Activated T-cell treated with anti-CD3 and anti-CD28 coated beads, Interleukin-2, amount 50 U/mL, for 4 hours (primary cell): Measurements from ENCODE around the gene TMEM37. TPM values are rescaled to one million over a fixed set of nuclear protein-coding genes. Genes with fewer than 3 reads are reported as not detected.

Source experiments
- ATAC-seq, 2 donors: fragments of 200-7000 bp; cut with Tn5 transposase; one replicate each; pipeline ENCODE4 v1.10.0; 2021
- DNase-seq: peaks from one replicate; pipeline ENCODE4 v3.0.0-alpha.2; 2020
- H3K27me3 Mint-ChIP-seq: one replicate; pipeline ENCODE4 v1.8.0; 2021; ENCODE audit warnings: low read depth, mixed read lengths
- H3K36me3 Mint-ChIP-seq: one replicate; pipeline ENCODE4 v1.8.0; 2022; ENCODE audit warnings: mixed read lengths; ENCODE audit not compliant: insufficient read depth
- H3K4me1 Mint-ChIP-seq: one replicate; pipeline ENCODE4 v1.8.0; 2021; ENCODE audit warnings: low read depth, mixed read lengths
- H3K4me3 Mint-ChIP-seq: one replicate; pipeline ENCODE4 v1.8.0; 2021; ENCODE audit warnings: mild to moderate bottlenecking, moderate library complexity, mixed read lengths
- H3K9me3 Mint-ChIP-seq: one replicate; pipeline ENCODE4 v1.8.0; 2021; ENCODE audit warnings: mixed read lengths
- total RNA-seq, 3 donors: library from RNA; stranded (reverse); gene quantifications; one replicate each; pipeline ENCODE4 v1.2.1, GENCODE V29; 2021

TMEM37 gene
- total RNA-seq, 3 donors from 2014 or later, result 0.11 to 0.27 TPM; not detected in 1

GRCh38 chr2:119434664-119435063 is 3.0 kb downstream of the TMEM37 start:
- H3K4me3 Mint-ChIP-seq, result no peak overlapping the region
- ATAC-seq, result no peak

GRCh38 chr2:119435081-119435952 is 3.7 kb downstream of the TMEM37 start:
- no peak for DNase-seq
- no peaks in the 10 kb centered on the region for H3K36me3 Mint-ChIP-seq
- no peak for ATAC-seq
- peaks cover 7% of the 10 kb centered on the region for H3K4me1 Mint-ChIP-seq
- no peaks in the 10 kb centered on the region for H3K9me3 Mint-ChIP-seq
- H3K4me3 Mint-ChIP-seq, result no peak overlapping the region
- peaks cover 49% of the 10 kb centered on the region for H3K27me3 Mint-ChIP-seq

More at GRCh38 chr2:119434664-119435063, 3.0 kb downstream of the TMEM37 start:
- Mint-ChIP-seq H3K36me3 (no peaks in the 10 kb centered on the region), H3K4me1 (peaks cover 7% of the 10 kb centered on the region), H3K9me3 (no peaks in the 10 kb centered on the region), H3K27me3 (peaks cover 53% of the 10 kb centered on the region)
- no peak for DNase-seq

- peaks cover 7% of the 10 kb centered on the region for H3K4me1 Mint-ChIP-seq
- DNase-seq (no peak), ATAC-seq (no peak)
- no peak overlapping the region for H3K4me3 Mint-ChIP-seq
- no peaks in the 10 kb centered on the region for H3K9me3 Mint-ChIP-seq
- no peaks in the 10 kb centered on the region for H3K36me3 Mint-ChIP-seq
- H3K27me3 Mint-ChIP-seq, result peaks cover 43% of the 10 kb centered on the region
These were observed 4.3 kb downstream of the TMEM37 start for GRCh38 chr2:119435953-119436297.

GRCh38 chr2:119436993-119437772 is 5.5 kb downstream of the TMEM37 start:
- H3K36me3 Mint-ChIP-seq, result no peaks in the 10 kb centered on the region
- H3K4me1 Mint-ChIP-seq, result peaks cover 4% of the 10 kb centered on the region
- ATAC-seq (no peak), DNase-seq (no peak)
- H3K9me3 Mint-ChIP-seq, result no peaks in the 10 kb centered on the region
- peaks cover 37% of the 10 kb centered on the region for H3K27me3 Mint-ChIP-seq
- H3K4me3 Mint-ChIP-seq, result no peak overlapping the region

- peaks cover 27% of the 10 kb centered on the region for H3K27me3 Mint-ChIP-seq
- H3K4me3 Mint-ChIP-seq, result no peak overlapping the region
- no peaks in the 10 kb centered on the region for H3K9me3 Mint-ChIP-seq
- H3K36me3 Mint-ChIP-seq, result no peaks in the 10 kb centered on the region
- no peaks in the 10 kb centered on the region for H3K4me1 Mint-ChIP-seq
- no peak for ATAC-seq
- DNase-seq, result no peak
These were observed 6.5 kb downstream of the TMEM37 start for GRCh38 chr2:119438128-119438656.

- Mint-ChIP-seq H3K9me3 (no peaks in the 10 kb centered on the region), H3K27me3 (peaks cover 22% of the 10 kb centered on the region), H3K36me3 (no peaks in the 10 kb centered on the region), H3K4me1 (no peaks in the 10 kb centered on the region), H3K4me3 (no peak overlapping the region)
- no peak for DNase-seq
- no peak for ATAC-seq
These were observed 7.2 kb downstream of the TMEM37 start for GRCh38 chr2:119438726-119439284.

- H3K4me3 Mint-ChIP-seq, result no peak overlapping the region
- no peaks in the 10 kb centered on the region for H3K9me3 Mint-ChIP-seq
- ATAC-seq (no peak), DNase-seq (no peak)
- H3K4me1 Mint-ChIP-seq, result no peaks in the 10 kb centered on the region
- no peaks in the 10 kb centered on the region for H3K36me3 Mint-ChIP-seq
- peaks cover 18% of the 10 kb centered on the region for H3K27me3 Mint-ChIP-seq
These were observed 8.2 kb downstream of the TMEM37 start for GRCh38 chr2:119439574-119440500.

GRCh38 chr2:119440501-119440870 is 8.8 kb downstream of the TMEM37 start:
- H3K4me1 Mint-ChIP-seq, result no peaks in the 10 kb centered on the region

GRCh38 chr2:119440873-119441272 is 9.2 kb downstream of the TMEM37 start:
- Mint-ChIP-seq H3K9me3 (no peaks in the 10 kb centered on the region), H3K27me3 (peaks cover 12% of the 10 kb centered on the region), H3K4me3 (no peak overlapping the region), H3K4me1 (no peaks in the 10 kb centered on the region), H3K36me3 (no peaks in the 10 kb centered on the region)
- no peak for ATAC-seq
- no peak for DNase-seq

More at GRCh38 chr2:119440501-119440870, 8.8 kb downstream of the TMEM37 start:
- H3K27me3 Mint-ChIP-seq, result peaks cover 15% of the 10 kb centered on the region
- no peaks in the 10 kb centered on the region for H3K36me3 Mint-ChIP-seq
- no peak for ATAC-seq
- DNase-seq, result no peak
- no peak overlapping the region for H3K4me3 Mint-ChIP-seq
- H3K9me3 Mint-ChIP-seq, result no peaks in the 10 kb centered on the region

GRCh38 chr2:119441376-119442225 is 9.9 kb downstream of the TMEM37 start:
- no peaks in the 10 kb centered on the region for H3K36me3 Mint-ChIP-seq
- ATAC-seq (no peak), DNase-seq (no peak)
- no peaks in the 10 kb centered on the region for H3K4me1 Mint-ChIP-seq
- no peaks in the 10 kb centered on the region for H3K9me3 Mint-ChIP-seq
- H3K4me3 Mint-ChIP-seq, result no peak overlapping the region
- H3K27me3 Mint-ChIP-seq, result peaks cover 12% of the 10 kb centered on the region

- ATAC-seq, result no peak
- no peaks in the 10 kb centered on the region for H3K4me1 Mint-ChIP-seq
- peaks cover 12% of the 10 kb centered on the region for H3K27me3 Mint-ChIP-seq
- H3K4me3 Mint-ChIP-seq, result no peak overlapping the region
- H3K36me3 Mint-ChIP-seq, result no peaks in the 10 kb centered on the region
- no peaks in the 10 kb centered on the region for H3K9me3 Mint-ChIP-seq
- no peak for DNase-seq
These were observed 10.6 kb downstream of the TMEM37 start for GRCh38 chr2:119442226-119442619.

GRCh38 chr2:119442850-119443249 is 11.2 kb downstream of the TMEM37 start:
- Mint-ChIP-seq H3K27me3 (peaks cover 12% of the 10 kb centered on the region), H3K9me3 (no peaks in the 10 kb centered on the region), H3K36me3 (no peaks in the 10 kb centered on the region), H3K4me3 (no peak overlapping the region), H3K4me1 (no peaks in the 10 kb centered on the region)
- ATAC-seq, result no peak
- DNase-seq, result no peak

- H3K9me3 Mint-ChIP-seq, result no peaks in the 10 kb centered on the region
- ATAC-seq (no peak), DNase-seq (no peak)
- no peaks in the 10 kb centered on the region for H3K36me3 Mint-ChIP-seq
- no peak overlapping the region for H3K4me3 Mint-ChIP-seq
- H3K27me3 Mint-ChIP-seq, result peaks cover 14% of the 10 kb centered on the region
- no peaks in the 10 kb centered on the region for H3K4me1 Mint-ChIP-seq
These were observed 14.4 kb downstream of the TMEM37 start for GRCh38 chr2:119446037-119446436.
